ENCODE results near the gene ZP3. TPM values are rescaled to one million over a fixed set of nuclear protein-coding genes. Genes with fewer than 3 reads are reported as not detected.

The ZP3 gene
- total RNA-seq, 1 donor: 0.63 TPM

Other genes starting within 250 kb of the ZP3 start
- gene SRRM3, start 223.1 kb upstream of the ZP3 start, total RNA-seq (ENCODE audit: low replicate concordance): 0.18 and 1.3 TPM in 2 replicates
- 91.8 and 128 TPM in 2 replicates for gene HSPB1, start 122.3 kb upstream of the ZP3 start, total RNA-seq (ENCODE audit: low replicate concordance)
- 112 and 115 TPM in 2 replicates for gene YWHAG, start 66.0 kb upstream of the ZP3 start, total RNA-seq (ENCODE audit: low replicate concordance)
- 0.36 and 1.5 TPM in 2 replicates for gene SSC4D, start 15.3 kb upstream of the ZP3 start, total RNA-seq (ENCODE audit: low replicate concordance)
- 3.8 and 6.6 TPM in 2 replicates for gene DTX2, start 36.8 kb downstream of the ZP3 start, total RNA-seq (ENCODE audit: low replicate concordance)
- 0.16 and 0.18 TPM in 2 replicates for gene UPK3B, start 85.6 kb downstream of the ZP3 start, total RNA-seq (ENCODE audit: low replicate concordance)
- 0.09 and 0.33 TPM in 2 replicates for gene SPDYE16, start 118.3 kb downstream of the ZP3 start, total RNA-seq (ENCODE audit: low replicate concordance)
- 7.7 and 9.6 TPM in 2 replicates for gene POMZP3, start 202.3 kb downstream of the ZP3 start, total RNA-seq (ENCODE audit: low replicate concordance)

All from fibroblast of the aortic adventitia (primary cell).